Measurements from ENCODE around the gene RHOT1. TPM values are rescaled to one million over a fixed set of nuclear protein-coding genes. Genes with fewer than 3 reads are reported as not detected.

Gene RHOT1
- total RNA-seq, 1 experiment from 2014 or later = 23.0 TPM

GRCh38 chr17:32274101-32274500 lies 131.8 kb downstream of the RHOT1 start:
- Mint-ChIP-seq H3K27me3 (ENCODE audit: unreplicated experiment) (peaks cover 57% of the 10 kb centered on the region), H3K9me3 (ENCODE audit: low read depth, unreplicated experiment) (no peaks in the 10 kb centered on the region), H3K4me3 (ENCODE audit: low read depth, unreplicated experiment) (no peak overlapping the region), H3K4me1 (ENCODE audit: low read depth, unreplicated experiment) (no peaks in the 10 kb centered on the region), H3K36me3 (ENCODE audit: insufficient read depth, unreplicated experiment) (peaks cover 3% of the 10 kb centered on the region), H3K27ac (ENCODE audit: unreplicated experiment) (no peak overlapping the region)
- no TSS peak for BruUV-seq (replicated peaks)
- no peak for TF ChIP-seq CTCF (IDR thresholded peaks at IDR 0.05; ENCODE audit: unreplicated experiment)
- DNase-seq = no peak
- CTCF ChIA-PET = no interaction called here
- intact Hi-C loops (cut with micrococcal nuclease; ENCODE audit: unreplicated experiment) = no loop called here

GRCh38 chr17:32274643-32275042 lies 132.3 kb downstream of the RHOT1 start:
- DNase-seq = no peak
- H3K27me3 Mint-ChIP-seq (ENCODE audit: unreplicated experiment) = peaks cover 57% of the 10 kb centered on the region
- CTCF ChIA-PET = no interaction called here
- no peaks in the 10 kb centered on the region for H3K4me1 Mint-ChIP-seq (ENCODE audit: low read depth, unreplicated experiment)
- H3K4me3 Mint-ChIP-seq (ENCODE audit: low read depth, unreplicated experiment) = no peak overlapping the region
- H3K9me3 Mint-ChIP-seq (ENCODE audit: low read depth, unreplicated experiment) = no peaks in the 10 kb centered on the region
- TF ChIP-seq CTCF (IDR thresholded peaks at IDR 0.05; ENCODE audit: unreplicated experiment) = no peak
- H3K27ac Mint-ChIP-seq (ENCODE audit: unreplicated experiment) = no peak overlapping the region
- H3K36me3 Mint-ChIP-seq (ENCODE audit: insufficient read depth, unreplicated experiment) = no peaks in the 10 kb centered on the region
- intact Hi-C loops (cut with micrococcal nuclease; ENCODE audit: unreplicated experiment) = no loop called here
- no TSS peak for BruUV-seq (replicated peaks)

Other genes with a start within 250 kb of the RHOT1 start
- gene UTP6, start 240.8 kb upstream of the RHOT1 start, total RNA-seq (2022) = 72.2 and 73.5 TPM in 2 replicates
- 47.5 and 49.2 TPM in 2 replicates for gene SUZ12, start 205.5 kb upstream of the RHOT1 start, total RNA-seq (2022)
- 12.9 and 13.7 TPM in 2 replicates for gene LRRC37B, start 135.1 kb upstream of the RHOT1 start, total RNA-seq (2022)
- gene RHBDL3, start 123.3 kb downstream of the RHOT1 start, total RNA-seq (2022) = 0.24 and 0.27 TPM in 2 replicates
- gene C17orf75, start 199.7 kb downstream of the RHOT1 start, total RNA-seq (2022) = 17.6 and 21.1 TPM in 2 replicates
- 198 and 212 TPM in 2 replicates for gene ZNF207, start 207.7 kb downstream of the RHOT1 start, total RNA-seq (2022)